GM12878 (cell line): Measurements from ENCODE around the gene SPRED3. TPM values are rescaled to one million over a fixed set of nuclear protein-coding genes. Genes with fewer than 3 reads are reported as not detected.

Source experiments
- ATAC-seq: fragments of 200-7000 bp; cut with Tn5 transposase; 3 replicates; pipeline ENCODE4 v1.9.1; 2020; ENCODE audit warnings: mild to moderate bottlenecking, moderate library complexity
- BruUV-seq: library from RNA; stranded (reverse); fragments of 400-500 nt; replicated peaks from 2 replicates; lab custom pipeline; 2021; lab: Mats Ljungman, UMichigan
- CTCF ChIA-PET: fragments of 300-600 bp; sonication (Branson Sonifier 250); formaldehyde crosslinking; extraction: SDS; loops from one replicate; lab custom pipeline; 2021; ENCODE audit warnings: inconsistent platforms; lab: Yijun Ruan, JAX
- POLR2A ChIA-PET: fragments of 350-600 bp; formaldehyde crosslinking; extraction: SDS; loops from one replicate; lab custom pipeline; 2021; ENCODE audit warnings: inconsistent platforms; lab: Charles Lee
- RAD21 ChIA-PET: fragments of 300-600 bp; sonication (Branson Sonifier 250); formaldehyde crosslinking; loops from one replicate; lab custom pipeline; 2023; ENCODE audit warnings: antibody characterized with exemption; ENCODE audit not compliant: unreplicated experiment; lab: Charles Lee
- SMC1A ChIA-PET: fragments of 300-600 bp; sonication (Branson Sonifier 250); formaldehyde crosslinking; loops from one replicate; lab custom pipeline; 2023; ENCODE audit not compliant: unreplicated experiment, uncharacterized antibody; lab: Charles Lee
- DNase-seq: peaks from one replicate; pipeline ENCODE4 v3.0.0-alpha.2; 2011; ENCODE audit warnings: low read depth, low spot score
- FAIRE-seq: peaks from 3 replicates; lab custom pipeline; 2011; peaks lifted over from hg19 to GRCh38; lab: Jason Lieb, UNC
- H2AFZ ChIP-seq: 2 replicates; pipeline ENCODE4 v1.6.0; 2011; ENCODE audit warnings: low read depth, low read length, control low read depth; ENCODE audit not compliant: control insufficient read depth
- H3K27ac ChIP-seq: 2 replicates; pipeline ENCODE4 v1.5.1; 2011; ENCODE audit warnings: control low read depth; ENCODE audit not compliant: control insufficient read depth, insufficient read depth
- H3K27me3 ChIP-seq, 2 experiments: replicated peaks in 1 of 2; 2 replicates each; pipeline versions ENCODE4 v1.6.0 to v1.6.1; 2011; ENCODE audit warnings: low read length in 1 of 2; ENCODE audit not compliant: control insufficient read depth in 2 of 2, insufficient read depth in 2 of 2
- H3K36me3 ChIP-seq, 2 experiments: 2 replicates each; pipeline ENCODE4 v1.5.1; 2011; ENCODE audit warnings: low read length in 1 of 2; ENCODE audit not compliant: control insufficient read depth in 2 of 2, insufficient read depth in 2 of 2
- H3K4me1 ChIP-seq: 2 replicates; pipeline ENCODE4 v1.6.1; 2011; ENCODE audit warnings: mild to moderate bottlenecking, low read length, moderate library complexity, mixed read lengths; ENCODE audit not compliant: control insufficient read depth, insufficient read depth
- H3K4me2 ChIP-seq: 2 replicates; pipeline ENCODE4 v1.6.0; 2011; ENCODE audit warnings: control low read depth; ENCODE audit not compliant: control insufficient read depth, insufficient read depth
- H3K4me3 ChIP-seq: fragments of 200-600 bp; sonication (generic); 2 replicates; pipeline ENCODE4 v1.5.1; 2016
- H3K79me2 ChIP-seq: 2 replicates; pipeline ENCODE4 v1.6.0; 2011; ENCODE audit warnings: low read length; ENCODE audit not compliant: control insufficient read depth, insufficient read depth
- H3K9ac ChIP-seq: 2 replicates; pipeline ENCODE4 v1.8.0; 2011; ENCODE audit warnings: low read length, control low read depth, mixed read lengths; ENCODE audit not compliant: control insufficient read depth, insufficient read depth
- H3K9me3 ChIP-seq: replicated peaks from 3 replicates; pipeline ENCODE4 v1.5.1; 2011; ENCODE audit warnings: mild to moderate bottlenecking, low read length; ENCODE audit not compliant: control insufficient read depth, insufficient read depth
- H4K20me1 ChIP-seq: 2 replicates; pipeline ENCODE4 v1.6.0; 2011; ENCODE audit not compliant: control insufficient read depth, insufficient read depth
- EGR1 ChIP-seq, 2 experiments: IDR thresholded peaks; 1 replicate in 1 of 2; 2 replicates in 1 of 2; pipeline ENCODE4 v1.6.1; 2011 to 2012; ENCODE audit warnings: low read depth in 2 of 2, low read length in 2 of 2, borderline replicate concordance in 1 of 2, mild to moderate bottlenecking in 1 of 2, moderate library complexity in 1 of 2
- ESRRA ChIP-seq: IDR thresholded peaks from 2 replicates; pipeline ENCODE4 v1.6.1; 2012; ENCODE audit warnings: mild to moderate bottlenecking, low read length, improper control_type of control experiment
- GATAD2B ChIP-seq: fragments of 450-650 bp; conservative IDR thresholded peaks from 2 replicates; pipeline ENCODE4 v1.6.1; 2017; ENCODE audit warnings: low read depth, mild to moderate bottlenecking, moderate library complexity
- LARP7 ChIP-seq: fragments of 450-650 bp; IDR thresholded peaks from 2 replicates; pipeline ENCODE4 v1.6.1; 2017; ENCODE audit warnings: mild to moderate bottlenecking
- NR2F1 ChIP-seq: fragments of 450-650 bp; conservative IDR thresholded peaks from 2 replicates; pipeline ENCODE4 v1.6.1; 2017; ENCODE audit warnings: mild to moderate bottlenecking
- POLR2AphosphoS2 ChIP-seq: IDR thresholded peaks from 2 replicates; pipeline ENCODE4 v1.6.1; 2011; ENCODE audit warnings: low read depth, mild to moderate bottlenecking, low read length, improper control_type of control experiment, moderate library complexity
- POLR2AphosphoS5 ChIP-seq: IDR thresholded peaks from 2 replicates; pipeline ENCODE4 v1.6.1; 2011; ENCODE audit warnings: mild to moderate bottlenecking, low read length, inconsistent platforms
- WGBS: methylation state at CpG from one replicate; pipeline ENCODE4 v1.1.6; 2016; ENCODE audit warnings: low lambda C conversion rate; ENCODE audit not compliant: insufficient replicate concordance, insufficient coverage; ENCODE audit errors: missing lambda C conversion rate; 5-methylcytosine and 5-hydroxymethylcytosine counted together
- in situ Hi-C: fragments of 300-500 bp; cut with MboI; formaldehyde crosslinking; loops from 9 replicates; pipeline ENCODE4 v1.14.3; 2018; ENCODE audit warnings: mixed read lengths
- intact Hi-C: fragments of 100-400 bp; cut with micrococcal nuclease; formaldehyde crosslinking; loops from one replicate; pipeline ENCODE4 v1.14.2; 2022; ENCODE audit not compliant: unreplicated experiment
- polyA plus RNA-seq, 11 experiments: library from polyadenylated mRNA; depleted of rRNA in 4 of 11; unstranded in 6 of 11; stranded (reverse) in 5 of 11; fragments of >200 nt; fragmentation: Nextera tagmentation in 4 of 11; fragmentation: Illumina TruSeq in 1 of 11; extraction: Ambion mirVana in 4 of 11; extraction: Trizol in 1 of 11; gene quantifications; 1 replicate in 1 of 11; 2 replicates in 10 of 11; pipeline versions ENCODE4 v1.2.1 to v1.2.3, GENCODE V29; 2011 to 2016; ENCODE audit warnings: inconsistent platforms in 2 of 11, missing spikeins in 2 of 11, low read depth in 1 of 11
- total RNA-seq, 4 experiments: library from RNA; depleted of rRNA in 3 of 4; stranded (reverse); fragments of >200 nt in 3 of 4; fragmentation: Illumina TruSeq in 1 of 4; extraction: Trizol in 1 of 4; gene quantifications; 2 replicates each; pipeline versions ENCODE4 v1.2.1 to v1.2.3, GENCODE V29; 2013 to 2021
- TF ChIP-seq, protein P1 (sequence below): fragments of 450-650 bp; formaldehyde crosslinking; IDR thresholded peaks from 2 replicates; pipeline ENCODE4 v1.4.0; 2022; ENCODE audit warnings: mild to moderate bottlenecking, moderate library complexity

SPRED3 gene
- total and polyA plus RNA-seq, 10 of the 15 experiments (the other 5 are each of a cell fraction or from before 2014, with no cell fraction given), result 0.09 to 1.5 (median 0.31) TPM; not detected in 2

DNA sequence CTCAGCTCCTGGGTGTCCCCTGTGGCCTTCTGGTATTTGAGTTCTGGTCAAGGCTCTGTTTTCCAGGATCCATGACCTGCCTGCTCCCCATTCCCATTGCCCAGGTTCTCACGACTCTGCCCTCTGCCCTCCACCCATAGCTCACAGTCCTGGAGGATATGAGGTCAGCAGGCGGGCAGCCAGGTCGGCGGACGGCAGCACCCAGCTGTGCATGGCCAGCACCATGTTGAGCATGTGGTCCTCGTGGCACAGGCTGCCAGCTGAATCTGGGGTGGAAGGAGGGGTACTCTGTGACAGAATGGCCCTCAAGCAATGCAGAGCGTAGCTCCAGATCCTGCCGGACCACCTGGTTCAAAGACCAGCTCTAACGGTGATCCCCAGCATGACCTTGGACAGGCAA is 32.4 kb downstream of the SPRED3 start (continued):
- TF ChIP-seq, protein P1, sequence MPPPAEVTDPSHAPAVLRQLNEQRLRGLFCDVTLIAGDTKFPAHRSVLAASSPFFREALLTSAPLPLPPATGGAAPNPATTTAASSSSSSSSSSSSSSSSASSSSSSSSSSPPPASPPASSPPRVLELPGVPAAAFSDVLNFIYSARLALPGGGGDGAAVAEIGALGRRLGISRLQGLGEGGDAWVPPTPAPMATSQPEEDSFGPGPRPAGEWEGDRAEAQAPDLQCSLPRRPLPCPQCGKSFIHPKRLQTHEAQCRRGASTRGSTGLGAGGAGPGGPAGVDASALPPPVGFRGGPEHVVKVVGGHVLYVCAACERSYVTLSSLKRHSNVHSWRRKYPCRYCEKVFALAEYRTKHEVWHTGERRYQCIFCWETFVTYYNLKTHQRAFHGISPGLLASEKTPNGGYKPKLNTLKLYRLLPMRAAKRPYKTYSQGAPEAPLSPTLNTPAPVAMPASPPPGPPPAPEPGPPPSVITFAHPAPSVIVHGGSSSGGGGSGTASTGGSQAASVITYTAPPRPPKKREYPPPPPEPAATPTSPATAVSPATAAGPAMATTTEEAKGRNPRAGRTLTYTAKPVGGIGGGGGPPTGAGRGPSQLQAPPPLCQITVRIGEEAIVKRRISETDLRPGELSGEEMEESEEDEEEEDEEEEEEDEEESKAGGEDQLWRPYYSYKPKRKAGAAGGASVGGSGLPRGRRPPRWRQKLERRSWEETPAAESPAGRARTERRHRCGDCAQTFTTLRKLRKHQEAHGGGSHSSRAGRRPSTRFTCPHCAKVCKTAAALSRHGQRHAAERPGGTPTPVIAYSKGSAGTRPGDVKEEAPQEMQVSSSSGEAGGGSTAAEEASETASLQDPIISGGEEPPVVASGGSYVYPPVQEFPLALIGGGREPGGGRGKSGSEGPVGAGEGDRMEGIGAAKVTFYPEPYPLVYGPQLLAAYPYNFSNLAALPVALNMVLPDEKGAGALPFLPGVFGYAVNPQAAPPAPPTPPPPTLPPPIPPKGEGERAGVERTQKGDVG (CRISPR knock-in tag), result no peak
- TF ChIP-seq LARP7 (no peak), NR2F1 (no peak)

DNA sequence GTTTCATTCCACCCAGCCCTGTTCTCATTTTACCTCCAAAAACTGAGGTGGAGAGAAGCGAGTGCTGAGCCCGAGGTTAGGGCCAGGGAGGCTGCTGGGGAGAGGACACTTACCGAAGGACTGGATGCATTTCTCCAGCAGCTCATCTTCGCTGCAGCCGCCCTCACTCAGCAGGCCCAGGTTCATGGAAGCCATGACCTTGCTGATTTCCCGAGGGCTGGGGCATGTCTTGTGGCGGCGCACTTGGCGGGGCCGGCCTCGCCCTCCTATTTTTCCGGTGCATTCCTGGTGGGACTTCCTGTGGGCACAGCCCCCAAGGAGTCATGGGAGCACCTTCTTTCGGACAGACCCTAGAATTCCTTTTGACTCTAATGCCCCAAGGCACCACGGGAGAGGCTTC is 33.4 kb downstream of the SPRED3 start:
- Histone ChIP-seq H3K79me2 (no peaks in the 10 kb centered on the region), H4K20me1 (no peaks in the 10 kb centered on the region), H3K4me3 (no peak overlapping the region), H3K9me3 (no peaks in the 10 kb centered on the region), H3K4me2 (no peak overlapping the region), H3K36me3 (no peaks in the 10 kb centered on the region), H2AFZ (no peak overlapping the region), H3K9ac (no peak overlapping the region), H3K27me3 (no peaks in the 10 kb centered on the region; a peak in 1 of 4 replicates), H3K4me1 (peaks cover 20% of the 10 kb centered on the region), H3K27ac (no peak overlapping the region)
- DNase-seq (no peak), FAIRE-seq (no peak), ATAC-seq (no peak)
- TF ChIP-seq ESRRA, result no peak
- no peak for TF ChIP-seq EGR1 (IDR thresholded peaks at IDR 0.05; ENCODE audit: borderline replicate concordance in 1 of 2, low read depth in 2 of 2, low read length in 2 of 2)
- TF ChIP-seq POLR2AphosphoS5, result no peak
- TF ChIP-seq GATAD2B, result no peak
- no peak for TF ChIP-seq POLR2AphosphoS2
- no TSS peak for BruUV-seq
- intact Hi-C loops, result no loop called here
- POLR2A ChIA-PET, result no interaction called here
- in situ Hi-C loops, result loop anchor here (25.0 kb wide), 1 partner anchor 215 kb away; the partner anchor contains the start of gene ACTN4
- 61% methylated on average over 14 of the region's 14 CpGs for WGBS
- SMC1A ChIA-PET, result no interaction called here
- RAD21 ChIA-PET, result interaction anchor here (1.0 kb wide), 1 partner anchor 19 kb away, joined by 3 read pairs; the partner anchor contains the start of gene FAM98C
- CTCF ChIA-PET, result no interaction called here
